ENCODE measurements around the gene CCDC88B.

Gene CCDC88B

DNA sequence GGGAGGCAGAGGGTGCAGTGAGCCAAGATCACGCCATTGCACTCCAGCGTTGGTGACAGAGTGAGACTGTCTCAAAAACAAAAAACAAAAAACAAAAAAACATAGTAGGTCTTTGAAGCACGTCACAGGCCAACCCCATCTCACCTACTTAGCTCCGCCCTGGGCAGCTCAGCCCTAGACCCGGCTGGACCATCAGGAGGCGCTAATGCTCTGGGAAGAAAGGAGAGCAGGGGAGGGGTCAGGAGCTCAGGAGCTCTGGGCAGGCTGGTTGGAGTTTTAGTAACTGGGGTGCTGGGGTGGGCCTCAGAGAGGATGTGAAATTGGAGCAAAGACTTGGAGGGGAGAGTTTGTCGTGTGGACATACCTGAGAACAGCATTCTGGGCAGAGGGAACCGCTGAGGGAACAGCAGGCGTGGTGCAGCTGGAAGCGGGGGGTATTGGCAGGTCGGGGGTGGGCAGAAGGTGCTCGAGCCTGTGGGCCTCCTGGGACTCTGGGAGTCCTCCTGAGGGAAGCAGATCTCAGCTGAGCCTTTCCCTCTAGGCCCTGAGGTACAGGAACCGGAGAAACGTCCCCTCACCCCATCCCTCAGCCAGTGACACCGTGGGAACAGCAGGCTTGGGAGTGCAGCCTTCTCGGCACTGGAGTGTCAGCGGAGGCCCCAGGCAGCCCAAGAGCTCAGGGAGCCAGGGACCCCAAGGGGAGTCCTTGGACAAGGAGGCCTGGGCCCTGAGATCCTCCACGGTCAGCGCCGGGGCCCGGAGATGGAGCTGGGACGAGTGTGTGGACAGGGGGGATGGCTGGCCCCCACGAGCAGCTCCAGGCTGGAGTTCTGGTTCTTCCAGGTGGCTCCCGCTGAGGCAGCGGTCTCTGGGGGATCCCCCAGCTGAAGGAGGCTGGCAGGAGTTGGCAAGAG lies 16.8 kb downstream of the CCDC88B start:
- H3K27ac Mint-ChIP-seq: peak overlapping the region; percentile 57 to 87 (median 76)
- H3K4me3 Mint-ChIP-seq: peak overlapping the region; percentile 74 to 78 (median 77)
- peaks cover under 1% of the 10 kb centered on the region for H3K36me3 Mint-ChIP-seq (ENCODE audit: low read depth)
- no peaks in the 10 kb centered on the region for H3K27me3 Mint-ChIP-seq (ENCODE audit: low read depth)
- TF ChIP-seq, protein P1, sequence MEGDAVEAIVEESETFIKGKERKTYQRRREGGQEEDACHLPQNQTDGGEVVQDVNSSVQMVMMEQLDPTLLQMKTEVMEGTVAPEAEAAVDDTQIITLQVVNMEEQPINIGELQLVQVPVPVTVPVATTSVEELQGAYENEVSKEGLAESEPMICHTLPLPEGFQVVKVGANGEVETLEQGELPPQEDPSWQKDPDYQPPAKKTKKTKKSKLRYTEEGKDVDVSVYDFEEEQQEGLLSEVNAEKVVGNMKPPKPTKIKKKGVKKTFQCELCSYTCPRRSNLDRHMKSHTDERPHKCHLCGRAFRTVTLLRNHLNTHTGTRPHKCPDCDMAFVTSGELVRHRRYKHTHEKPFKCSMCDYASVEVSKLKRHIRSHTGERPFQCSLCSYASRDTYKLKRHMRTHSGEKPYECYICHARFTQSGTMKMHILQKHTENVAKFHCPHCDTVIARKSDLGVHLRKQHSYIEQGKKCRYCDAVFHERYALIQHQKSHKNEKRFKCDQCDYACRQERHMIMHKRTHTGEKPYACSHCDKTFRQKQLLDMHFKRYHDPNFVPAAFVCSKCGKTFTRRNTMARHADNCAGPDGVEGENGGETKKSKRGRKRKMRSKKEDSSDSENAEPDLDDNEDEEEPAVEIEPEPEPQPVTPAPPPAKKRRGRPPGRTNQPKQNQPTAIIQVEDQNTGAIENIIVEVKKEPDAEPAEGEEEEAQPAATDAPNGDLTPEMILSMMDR (IDR thresholded peaks at IDR 0.05; ENCODE audit: unreplicated experiment in 3 of 3): peak; percentile 31 to 57 (median 32)
- H3K9me3 Mint-ChIP-seq: no peaks in the 10 kb centered on the region
- peaks cover 13% of the 10 kb centered on the region for H3K4me1 Mint-ChIP-seq

DNA sequence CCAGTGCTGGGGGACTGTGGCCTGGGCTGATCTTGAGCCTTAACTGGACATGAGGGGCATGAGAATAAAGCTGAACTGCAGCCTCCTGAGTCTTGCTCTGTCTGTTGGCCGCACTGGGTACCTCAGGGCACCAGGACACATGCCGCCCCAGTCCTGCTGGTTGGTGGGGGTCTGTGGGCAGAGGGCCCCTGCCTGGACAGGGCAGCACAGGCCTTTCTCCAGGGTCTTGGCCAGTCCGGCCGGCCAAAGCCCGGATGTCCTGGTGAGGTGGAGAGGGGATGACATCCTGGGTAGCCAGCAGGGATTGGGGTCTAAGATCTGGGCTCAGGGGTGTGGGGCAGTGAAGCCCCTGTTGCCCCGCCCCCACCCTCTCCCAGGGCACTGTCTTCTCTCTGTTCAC lies 17.4 kb downstream of the CCDC88B start:
- Mint-ChIP-seq H3K4me3 (no peak overlapping the region), H3K4me1 (peaks cover 13% of the 10 kb centered on the region), H3K27me3 (ENCODE audit: low read depth) (peaks cover 1% of the 10 kb centered on the region), H3K9me3 (no peaks in the 10 kb centered on the region), H3K27ac (no peak overlapping the region), H3K36me3 (ENCODE audit: low read depth) (peaks cover 6% of the 10 kb centered on the region)
- TF ChIP-seq, protein P1 (IDR thresholded peaks at IDR 0.05; ENCODE audit: unreplicated experiment in 3 of 3): no peak

DNA sequence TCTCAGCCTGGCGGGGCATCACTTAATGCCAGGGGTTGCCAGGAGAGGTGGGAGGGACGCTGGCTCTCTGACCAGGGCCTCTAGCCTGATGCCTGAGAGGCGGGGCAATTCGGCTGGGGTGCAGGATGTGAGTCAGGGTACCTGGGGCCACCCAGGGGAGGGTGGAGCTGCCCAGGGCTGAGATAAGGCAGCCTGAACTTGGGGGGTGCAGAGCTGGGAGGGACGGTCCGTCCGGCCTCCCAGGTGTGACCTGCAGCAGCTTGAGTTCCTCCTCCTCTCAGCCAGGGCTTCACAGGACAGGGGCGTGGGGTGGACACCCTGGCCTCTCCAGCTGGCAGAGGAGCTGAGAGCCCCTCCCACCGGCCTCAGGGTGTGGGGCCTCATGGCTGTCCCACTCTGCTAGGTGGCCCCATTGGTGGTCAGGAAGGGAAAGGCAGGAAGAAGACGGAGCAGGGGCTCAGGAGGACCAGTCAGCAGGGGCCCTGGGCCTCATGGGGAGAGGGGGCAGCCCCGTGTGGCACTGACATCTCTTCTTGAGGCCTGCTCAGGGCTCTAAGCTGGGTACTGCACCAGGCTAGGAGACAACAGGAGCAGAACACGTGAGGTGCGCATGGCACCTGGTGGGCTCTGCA lies 18.0 kb downstream of the CCDC88B start:
- TF ChIP-seq, protein P1 (IDR thresholded peaks at IDR 0.05; ENCODE audit: unreplicated experiment in 3 of 3): no peak
- H3K27ac Mint-ChIP-seq: peak overlapping the region in 1 of 3 experiments; percentile 46
- peaks cover 9% of the 10 kb centered on the region for H3K36me3 Mint-ChIP-seq (ENCODE audit: low read depth)
- H3K27me3 Mint-ChIP-seq (ENCODE audit: low read depth): peaks cover 4% of the 10 kb centered on the region
- no peaks in the 10 kb centered on the region for H3K9me3 Mint-ChIP-seq
- peak overlapping the region; percentile 74 to 77 (median 77) for H3K4me3 Mint-ChIP-seq
- H3K4me1 Mint-ChIP-seq: peaks cover 13% of the 10 kb centered on the region

DNA sequence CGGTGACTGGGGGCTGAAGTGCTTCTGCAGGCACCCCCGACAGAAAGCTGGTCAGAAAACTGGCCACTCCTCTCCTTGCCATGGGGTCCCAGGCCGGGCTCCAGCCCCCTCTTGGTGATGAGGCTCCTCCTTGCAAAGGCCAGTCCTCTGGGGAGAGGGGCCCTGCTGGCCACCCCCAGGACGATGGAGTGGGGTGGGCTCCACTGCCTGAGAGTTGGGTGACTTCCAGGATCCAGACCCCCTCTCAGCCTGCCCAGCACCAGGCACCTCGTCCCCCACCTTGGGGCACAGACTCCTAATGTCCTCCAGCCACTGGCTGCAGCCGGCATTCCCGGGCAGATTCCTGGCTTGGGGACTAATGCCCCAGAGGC lies 18.5 kb downstream of the CCDC88B start:
- Mint-ChIP-seq H3K36me3 (ENCODE audit: low read depth) (peaks cover 13% of the 10 kb centered on the region), H3K27ac (peak overlapping the region in 1 of 3 experiments; percentile 46), H3K4me1 (peaks cover 13% of the 10 kb centered on the region), H3K4me3 (peak overlapping the region; percentile 74 to 77 (median 77)), H3K9me3 (no peaks in the 10 kb centered on the region), H3K27me3 (ENCODE audit: low read depth) (peaks cover 4% of the 10 kb centered on the region)
- TF ChIP-seq, protein P1 (IDR thresholded peaks at IDR 0.05; ENCODE audit: unreplicated experiment in 3 of 3): no peak

DNA sequence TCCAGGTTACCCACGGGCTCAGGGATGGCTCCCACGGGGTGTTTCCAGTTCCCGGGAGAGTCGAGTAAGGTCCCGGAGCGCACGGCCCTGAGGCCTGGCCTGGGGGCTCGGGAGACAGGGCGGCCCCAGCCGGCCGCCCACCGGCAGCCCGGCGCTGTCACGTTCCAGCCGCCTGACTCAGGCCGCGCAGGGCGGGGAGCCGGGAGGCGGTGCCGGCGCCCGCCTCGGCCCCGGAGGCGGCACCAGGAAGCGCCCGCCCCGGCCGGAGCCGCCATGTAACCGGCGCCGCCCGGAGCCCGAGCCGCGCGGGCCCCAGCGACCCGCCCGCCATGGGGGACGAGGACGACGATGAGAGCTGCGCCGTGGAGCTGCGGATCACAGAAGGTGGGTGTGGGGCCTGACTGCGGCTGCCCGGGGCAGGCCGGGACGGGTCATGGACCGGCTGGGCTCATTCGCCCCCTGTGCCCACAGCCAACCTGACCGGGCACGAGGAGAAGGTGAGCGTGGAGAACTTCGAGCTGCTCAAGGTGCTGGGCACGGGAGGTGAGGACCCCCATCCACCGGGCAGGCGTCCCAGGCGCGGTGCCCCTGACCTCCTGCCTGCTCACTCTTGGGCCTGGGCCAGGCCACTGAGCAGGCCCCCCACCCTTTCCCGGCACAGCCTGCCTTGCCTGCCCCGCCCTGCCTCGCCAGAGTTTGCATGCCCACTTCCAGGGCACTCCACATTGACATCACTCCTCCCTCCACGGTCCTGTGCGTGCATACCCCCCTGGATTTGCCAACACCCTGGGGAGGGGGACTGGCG lies 19.1 kb downstream of the CCDC88B start, which contains the start of gene RPS6KA4:
RPS6KA4 (plus strand) TSS at position 256 of the 805 bp plus-strand sequence; CDS start at position 330, 74 bp downstream.
- TF ChIP-seq, protein P1 (IDR thresholded peaks at IDR 0.05; ENCODE audit: unreplicated experiment in 3 of 3): no peak
- Mint-ChIP-seq H3K27me3 (ENCODE audit: low read depth) (peaks cover 4% of the 10 kb centered on the region), H3K4me3 (peak within 1 kb of the TSS; percentile 86 to 91 (median 90)), H3K4me1 (peaks cover 13% of the 10 kb centered on the region), H3K36me3 (ENCODE audit: low read depth) (peaks cover 17% of the 10 kb centered on the region), H3K27ac (peak within 1 kb of the TSS; percentile 48 to 83 (median 71)), H3K9me3 (no peaks in the 10 kb centered on the region)
